K562 (cell line): ENCODE results near the gene HYAL1. TPM values are rescaled to one million over a fixed set of nuclear protein-coding genes. Genes with fewer than 3 reads are reported as not detected.

ENCODE experiments used
- ATAC-seq: fragments of 200-7000 bp; cut with Tn5 transposase; 3 replicates; pipeline ENCODE4 v1.9.1; 2020; ENCODE audit warnings: moderate library complexity
- BruUV-seq: library from RNA; stranded (reverse); fragments of 400-500 nt; replicated peaks from 2 replicates; lab custom pipeline; 2021; lab: Mats Ljungman, UMichigan
- CTCF ChIA-PET: fragments of 300-600 bp; formaldehyde crosslinking; extraction: SDS; loops from one replicate; lab custom pipeline; 2021; ENCODE audit warnings: low intra/inter-chr PET ratio; lab: Yijun Ruan, JAX
- POLR2A ChIA-PET: fragments of 300-600, 350-650 bp; sonication (Branson Sonifier 250); formaldehyde crosslinking; extraction: SDS; loops from one replicate; lab custom pipeline; 2021; ENCODE audit warnings: antibody characterized with exemption, inconsistent platforms; lab: Yijun Ruan, JAX
- DNase-seq, 4 experiments: peaks; one replicate each; pipeline versions ENCODE4 v3.0.0 to v3.0.0-alpha.2; 2011 to 2018; ENCODE audit warnings: low spot score in 3 of 4, mixed read lengths in 3 of 4; ENCODE audit errors: extremely low read depth in 1 of 4
- FAIRE-seq: peaks from 2 replicates; lab custom pipeline; 2011; peaks lifted over from hg19 to GRCh38; lab: Jason Lieb, UNC
- H2AFZ ChIP-seq: 2 replicates; pipeline ENCODE4 v1.6.0; 2011; ENCODE audit warnings: low read depth, low read length, control low read depth, inconsistent platforms
- H3K27ac ChIP-seq: fragments of 200-600 bp; 3 replicates; pipeline ENCODE4 v1.8.0; 2011; ENCODE audit warnings: low read depth, mild to moderate bottlenecking, control low read depth, inconsistent platforms, low read length, moderate library complexity, mixed read lengths; ENCODE audit errors: extremely low read depth
- H3K27me3 ChIP-seq, 2 experiments: fragments of 300-600 bp in 1 of 2; 2 replicates in 1 of 2; 3 replicates in 1 of 2; pipeline versions ENCODE4 v1.6.0 to v1.8.0; 2011; ENCODE audit warnings: inconsistent platforms in 2 of 2, low read length in 2 of 2, mild to moderate bottlenecking in 1 of 2, mixed read lengths in 1 of 2, moderate library complexity in 1 of 2; ENCODE audit not compliant: control insufficient read depth in 2 of 2, insufficient read depth in 2 of 2
- H3K36me3 ChIP-seq: fragments of 300-600 bp; 3 replicates; pipeline ENCODE4 v1.8.0; 2011; ENCODE audit warnings: mild to moderate bottlenecking, low read length, inconsistent platforms; ENCODE audit not compliant: control insufficient read depth, insufficient read depth
- H3K4me1 ChIP-seq, 2 experiments: fragments of 200-600 bp in 1 of 2; replicated peaks in 1 of 2; 2 replicates in 1 of 2; 3 replicates in 1 of 2; pipeline versions ENCODE4 v1.5.1 to v1.8.0; 2011; ENCODE audit warnings: inconsistent platforms in 2 of 2, low read length in 2 of 2, mild to moderate bottlenecking in 1 of 2, mixed read lengths in 1 of 2, moderate library complexity in 1 of 2; ENCODE audit not compliant: control insufficient read depth in 2 of 2, insufficient read depth in 2 of 2
- H3K4me2 ChIP-seq: 2 replicates; pipeline ENCODE4 v1.6.1; 2011; ENCODE audit warnings: low read length, control low read depth, inconsistent platforms, mixed read lengths; ENCODE audit not compliant: insufficient read depth
- H3K4me3 ChIP-seq: fragments of 200-600 bp; sonication (generic), shearing (Covaris generic); 2 replicates; pipeline ENCODE4 v1.5.1; 2016; ENCODE audit warnings: control low read depth, inconsistent platforms
- H3K79me2 ChIP-seq: fragments of 200-600 bp; 3 replicates; pipeline ENCODE4 v1.8.0; 2011; ENCODE audit warnings: low read length, inconsistent platforms; ENCODE audit not compliant: control insufficient read depth, insufficient read depth
- H3K9ac ChIP-seq, 2 experiments: 2 replicates each; pipeline versions ENCODE4 v1.6.0 to v1.6.1; 2011; ENCODE audit warnings: low read depth in 2 of 2, low read length in 2 of 2, control low read depth in 1 of 2, inconsistent platforms in 1 of 2, mild to moderate bottlenecking in 1 of 2, mixed read lengths in 1 of 2; ENCODE audit not compliant: insufficient read depth in 1 of 2
- H3K9me1 ChIP-seq: one replicate; pipeline ENCODE4 v1.6.0; 2011; ENCODE audit warnings: inconsistent platforms, mild to moderate bottlenecking, low read length, moderate library complexity; ENCODE audit not compliant: control insufficient read depth, insufficient read depth
- H3K9me3 ChIP-seq: replicated peaks from 2 replicates; pipeline ENCODE4 v1.5.1; 2011; ENCODE audit warnings: low read depth, low read length, inconsistent platforms; ENCODE audit not compliant: control insufficient read depth, insufficient read depth
- H4K20me1 ChIP-seq: replicated peaks from 2 replicates; pipeline ENCODE4 v1.6.1; 2011; ENCODE audit warnings: low read length, inconsistent platforms, mixed read lengths; ENCODE audit not compliant: control insufficient read depth, insufficient read depth
- CEBPG ChIP-seq, 3 experiments: fragments of 200-800 bp in 1 of 3; sonication (Bioruptor generic) in 1 of 3; sonication (generic) in 1 of 3; formaldehyde crosslinking in 1 of 3; IDR thresholded peaks in 2 of 3; conservative IDR thresholded peaks in 1 of 3; 2 replicates each; pipeline versions ENCODE4 v1.6.1 to v1.8.0; 2016 to 2022; ENCODE audit warnings: missing compliant biosample characterization in 2 of 3, missing genetic modification characterization in 2 of 3, mild to moderate bottlenecking in 1 of 3, missing genetic modification reagents in 1 of 3
- CHCHD3 ChIP-seq: fragments of 250-450 bp; sonication (Bioruptor Pico); IDR thresholded peaks from 2 replicates; pipeline ENCODE4 v2.1.2; 2022; ENCODE audit warnings: mild to moderate bottlenecking
- CTBP1 ChIP-seq: fragments of 450-650 bp; IDR thresholded peaks from 2 replicates; pipeline ENCODE4 v1.6.1; 2016; ENCODE audit warnings: borderline replicate concordance
- CTCF ChIP-seq, 3 experiments: IDR thresholded peaks in 2 of 3; conservative IDR thresholded peaks in 1 of 3; 2 replicates each; pipeline ENCODE4 v1.5.1; 2011 to 2012; ENCODE audit warnings: low read length in 3 of 3, mild to moderate bottlenecking in 3 of 3, control low read depth in 2 of 3, improper control_type of control experiment in 1 of 3, inconsistent platforms in 1 of 3, low read depth in 1 of 3, mixed read lengths in 1 of 3, moderate library complexity in 1 of 3; ENCODE audit not compliant: insufficient read depth in 2 of 3
- DMBX1 ChIP-seq: fragments of 250-450 bp; sonication (Bioruptor Pico); IDR thresholded peaks from 2 replicates; pipeline ENCODE4 v1.8.0; 2022; ENCODE audit warnings: inconsistent platforms, mild to moderate bottlenecking, moderate library complexity, borderline replicate concordance
- E2F1 ChIP-seq: sonication (generic); formaldehyde crosslinking; IDR thresholded peaks from 2 replicates; pipeline ENCODE4 v1.8.1; 2023; ENCODE audit warnings: mild to moderate bottlenecking, missing genetic modification reagents, moderate library complexity
- JUND ChIP-seq, 2 experiments: IDR thresholded peaks; 2 replicates in 1 of 2; 3 replicates in 1 of 2; pipeline ENCODE4 v1.6.1; 2011; ENCODE audit warnings: borderline replicate concordance in 2 of 2, low read depth in 2 of 2, low read length in 2 of 2, improper control_type of control experiment in 1 of 2, missing biosample characterization in 1 of 2, missing genetic modification characterization in 1 of 2, missing genetic modification reagents in 1 of 2
- SIX5 ChIP-seq, 2 experiments: IDR thresholded peaks; 2 replicates each; pipeline ENCODE4 v1.6.1; 2011; ENCODE audit warnings: low read length in 2 of 2, borderline replicate concordance in 1 of 2, low read depth in 1 of 2, mild to moderate bottlenecking in 1 of 2, moderate library complexity in 1 of 2; ENCODE audit not compliant: insufficient read depth in 1 of 2
- SPI1 ChIP-seq: IDR thresholded peaks from 2 replicates; pipeline ENCODE4 v1.6.1; 2011; ENCODE audit warnings: low read depth, low read length, control low read depth, borderline replicate concordance
- THRB ChIP-seq: fragments of 450-650 bp; formaldehyde crosslinking; conservative IDR thresholded peaks from 2 replicates; pipeline ENCODE4 v1.4.0; 2022; ENCODE audit warnings: mild to moderate bottlenecking, missing genetic modification characterization
- ZBTB8A ChIP-seq: fragments of 450-650 bp; IDR thresholded peaks from 2 replicates; pipeline ENCODE4 v1.6.1; 2018; ENCODE audit warnings: mild to moderate bottlenecking, moderate library complexity; ENCODE audit not compliant: partially characterized antibody
- WGBS: fragments of 100-300 bp; shearing (Covaris generic); methylation state at CpG from one replicate; pipeline ENCODE4 v1.1.6; 2016; ENCODE audit warnings: low coverage, mixed read lengths; ENCODE audit not compliant: insufficient coverage; ENCODE audit errors: missing lambda C conversion rate; 5-methylcytosine and 5-hydroxymethylcytosine counted together
- in situ Hi-C: fragments of 300-500 bp; cut with MboI; formaldehyde crosslinking; loops from 4 replicates; pipeline ENCODE4 v1.15.0; 2018; ENCODE audit warnings: inconsistent platforms, mixed read lengths
- intact Hi-C: fragments of 100-400 bp; cut with micrococcal nuclease; formaldehyde crosslinking; loops from 2 replicates; pipeline ENCODE4 v1.14.2; 2022
- polyA plus RNA-seq, 8 experiments: library from polyadenylated mRNA; depleted of rRNA in 4 of 8; stranded (reverse) in 5 of 8; unstranded in 3 of 8; fragments of >200 nt; fragmentation: Nextera tagmentation in 2 of 8; fragmentation: Illumina TruSeq in 1 of 8; extraction: Ambion mirVana in 2 of 8; extraction: Trizol in 1 of 8; gene quantifications; 2 replicates each; pipeline versions ENCODE4 v1.2.1 to v1.2.3, GENCODE V29; 2011 to 2014; ENCODE audit warnings: inconsistent platforms in 1 of 8, missing spikeins in 1 of 8
- total RNA-seq, 7 experiments: library from RNA; depleted of rRNA in 6 of 7; stranded (reverse); fragments of >200 nt in 6 of 7; fragmentation: Illumina TruSeq in 2 of 7; extraction: Trizol in 2 of 7; gene quantifications; 2 replicates each; pipeline versions ENCODE4 v1.2.1 to v1.2.3, GENCODE V29; 2011 to 2021; ENCODE audit warnings: low replicate concordance in 1 of 7
- TF ChIP-seq, protein P1 (sequence below): fragments of 200-400 bp; formaldehyde crosslinking; IDR thresholded peaks from 2 replicates; pipeline ENCODE4 v1.6.1; 2017; ENCODE audit warnings: mild to moderate bottlenecking, low read depth, low read length, moderate library complexity
- TF ChIP-seq, protein P2 (sequence below): sonication (generic); formaldehyde crosslinking; IDR thresholded peaks from 2 replicates; pipeline ENCODE4 v1.8.0; 2022; ENCODE audit warnings: mild to moderate bottlenecking, missing genetic modification reagents

HYAL1 gene
- total and polyA plus RNA-seq, 9 of the 15 experiments (the other 6 are each of a cell fraction or from before 2014, with no cell fraction given), result 1.4 to 8.5 (median 4.7) TPM

DNA sequence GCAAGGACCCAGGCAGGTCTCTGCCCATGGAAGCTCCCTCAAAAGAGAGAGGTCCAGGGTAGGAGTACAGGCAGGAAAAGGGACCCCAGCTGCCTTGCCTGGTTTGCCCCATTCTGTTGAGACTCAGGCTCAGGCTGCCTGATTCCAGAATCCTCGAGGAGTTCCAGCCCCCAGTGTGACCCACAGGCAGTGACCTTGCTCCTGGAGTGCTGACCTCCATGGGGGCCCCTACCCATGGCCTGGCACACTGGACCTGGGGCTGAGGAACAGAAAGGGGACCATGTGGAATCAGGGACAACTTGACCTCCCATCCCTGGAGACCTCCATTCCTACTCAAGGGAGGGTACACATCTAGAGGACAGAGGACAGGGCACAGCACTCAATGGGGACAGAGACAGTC is 37.8 kb downstream of the HYAL1 start:
- Histone ChIP-seq H3K4me1 (peaks cover 6 to 50% of the 10 kb centered on the region in 2 experiments; a peak in 4 of 5 replicates), H3K27ac (no peak overlapping the region), H3K9ac (no peak overlapping the region), H4K20me1 (no peaks in the 10 kb centered on the region; the same call in 1 of the 2 replicates), H3K79me2 (peaks cover 1% of the 10 kb centered on the region; the same call in 1 of the 3 replicates), H3K36me3 (no peaks in the 10 kb centered on the region), H3K4me3 (no peak overlapping the region), H2AFZ (no peak overlapping the region), H3K9me1 (no peaks in the 10 kb centered on the region), H3K9me3 (no peaks in the 10 kb centered on the region), H3K4me2 (no peak overlapping the region), H3K27me3 (no peaks in the 10 kb centered on the region)
- ChIA-PET POLR2A (interaction anchor here (0.9 kb wide), 1 partner anchor 53 kb away, joined by 3 read pairs; no protein-coding TSS in a partner anchor), CTCF (no interaction called here)
- no peak for FAIRE-seq
- DNase-seq, result no peak
- 13% methylated on average over 1 of the region's 1 CpG for WGBS
- in situ Hi-C loops (no loop called here), intact Hi-C loops (no loop called here)
- ATAC-seq, result no peak
- no TSS peak for BruUV-seq
- TF ChIP-seq DMBX1 (no peak), CTCF (IDR thresholded peaks at IDR 0.05 in 2 of 3, conservative IDR thresholded peaks at IDR 0.05 in 1 of 3; ENCODE audit: insufficient read depth in 2 of 3, low read depth in 1 of 3, low read length in 3 of 3) (no peak), THRB (CRISPR knock-in tag) (no peak), CEBPG (CRISPR knock-in tag; IDR thresholded peaks at IDR 0.05) (no peak), CEBPG (tag; conservative IDR thresholded peaks at IDR 0.05 in 1 of 2, IDR thresholded peaks at IDR 0.05 in 1 of 2) (no peak), JUND (IDR thresholded peaks at IDR 0.05; ENCODE audit: borderline replicate concordance, low read depth, low read length) (no peak), JUND (tag; IDR thresholded peaks at IDR 0.05; ENCODE audit: borderline replicate concordance, low read depth, low read length) (no peak), ZBTB8A (no peak), E2F1 (CRISPR knock-in tag) (no peak), SPI1 (no peak), SIX5 (IDR thresholded peaks at IDR 0.05; ENCODE audit: borderline replicate concordance in 1 of 2, insufficient read depth in 1 of 2, low read depth in 1 of 2, low read length in 2 of 2) (no peak), CHCHD3 (no peak), CTBP1 (no peak)
- TF ChIP-seq, protein P1, sequence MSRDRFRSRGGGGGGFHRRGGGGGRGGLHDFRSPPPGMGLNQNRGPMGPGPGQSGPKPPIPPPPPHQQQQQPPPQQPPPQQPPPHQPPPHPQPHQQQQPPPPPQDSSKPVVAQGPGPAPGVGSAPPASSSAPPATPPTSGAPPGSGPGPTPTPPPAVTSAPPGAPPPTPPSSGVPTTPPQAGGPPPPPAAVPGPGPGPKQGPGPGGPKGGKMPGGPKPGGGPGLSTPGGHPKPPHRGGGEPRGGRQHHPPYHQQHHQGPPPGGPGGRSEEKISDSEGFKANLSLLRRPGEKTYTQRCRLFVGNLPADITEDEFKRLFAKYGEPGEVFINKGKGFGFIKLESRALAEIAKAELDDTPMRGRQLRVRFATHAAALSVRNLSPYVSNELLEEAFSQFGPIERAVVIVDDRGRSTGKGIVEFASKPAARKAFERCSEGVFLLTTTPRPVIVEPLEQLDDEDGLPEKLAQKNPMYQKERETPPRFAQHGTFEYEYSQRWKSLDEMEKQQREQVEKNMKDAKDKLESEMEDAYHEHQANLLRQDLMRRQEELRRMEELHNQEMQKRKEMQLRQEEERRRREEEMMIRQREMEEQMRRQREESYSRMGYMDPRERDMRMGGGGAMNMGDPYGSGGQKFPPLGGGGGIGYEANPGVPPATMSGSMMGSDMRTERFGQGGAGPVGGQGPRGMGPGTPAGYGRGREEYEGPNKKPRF, result no peak
- TF ChIP-seq, protein P2, sequence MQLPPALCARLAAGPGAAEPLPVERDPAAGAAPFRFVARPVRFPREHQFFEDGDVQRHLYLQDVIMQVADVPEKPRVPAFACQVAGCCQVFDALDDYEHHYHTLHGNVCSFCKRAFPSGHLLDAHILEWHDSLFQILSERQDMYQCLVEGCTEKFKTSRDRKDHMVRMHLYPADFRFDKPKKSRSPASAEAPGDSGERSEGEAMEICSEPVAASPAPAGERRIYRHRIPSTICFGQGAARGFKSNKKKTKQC (CRISPR knock-in tag), result no peak
